Retina (tissue), 1 donor: ENCODE data around the gene MAFG.
A peak's percentile ranks its signal among the peaks of the same experiment; 100 is the strongest.

Experiments used
- DNase-seq: peaks from one replicate; pipeline ENCODE4 v3.0.0-alpha.2; 2016

Gene MAFG

DNA sequence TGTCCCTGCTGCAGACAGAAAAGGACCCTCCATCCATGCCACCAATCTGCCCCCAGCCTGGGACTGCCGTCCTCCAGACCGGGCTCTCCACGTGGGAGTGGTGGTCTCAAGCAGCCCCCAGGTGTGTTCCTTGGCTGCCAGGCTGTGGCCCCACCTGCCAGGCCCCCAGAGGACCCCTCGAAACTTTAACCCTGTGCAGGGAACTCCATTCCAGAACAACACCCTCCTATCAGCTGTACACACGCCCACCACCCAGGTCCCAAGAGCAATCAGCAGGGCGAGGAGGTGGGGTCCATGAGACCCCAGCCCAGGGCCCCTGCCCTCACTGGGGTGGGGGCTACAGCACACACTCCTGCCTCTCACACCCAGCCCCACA, 8.2 kb upstream of the MAFG start:
- DNase-seq: no peak

DNA sequence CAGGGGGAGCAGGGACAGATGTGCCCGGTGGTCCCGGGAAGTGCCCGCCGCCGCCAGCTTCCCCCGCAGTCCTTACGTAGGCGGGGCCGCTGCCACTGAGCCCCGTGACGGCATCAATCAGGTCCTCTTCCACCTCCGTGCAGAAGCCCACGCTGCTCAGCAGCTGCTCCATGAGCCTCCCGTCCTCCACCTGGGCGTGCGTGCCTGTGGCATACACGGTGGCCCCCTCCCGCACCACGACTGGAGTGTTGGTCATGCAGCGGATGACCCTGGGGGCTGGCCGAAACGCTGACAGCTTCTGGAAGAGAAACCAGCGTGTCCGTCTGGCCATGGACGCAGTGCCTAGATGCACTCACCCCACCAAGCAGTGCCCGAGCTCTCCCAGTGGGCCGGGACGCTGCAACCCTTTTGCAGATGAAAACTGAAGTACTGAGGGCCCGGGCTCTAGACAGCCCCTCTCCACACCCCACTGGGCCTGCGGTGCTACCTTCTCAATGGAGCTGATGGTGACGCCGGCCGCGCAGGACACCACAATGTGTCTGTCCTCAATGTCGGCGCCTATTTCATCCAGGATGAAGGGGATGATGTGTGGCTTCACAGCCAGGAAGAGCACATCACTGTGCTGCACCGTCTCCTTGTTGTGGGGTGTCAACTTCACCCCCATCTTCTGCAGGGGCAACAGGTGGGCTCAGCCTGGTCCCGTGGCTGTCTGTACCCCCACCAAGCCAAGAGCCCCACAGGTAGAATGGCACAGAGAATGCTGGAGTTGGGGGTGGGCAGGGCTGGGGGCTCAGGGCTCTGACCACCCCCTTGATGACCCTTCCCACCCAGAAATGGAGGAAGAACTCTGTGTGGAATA, 7.5 kb upstream of the MAFG start:
- no peak for DNase-seq

DNA sequence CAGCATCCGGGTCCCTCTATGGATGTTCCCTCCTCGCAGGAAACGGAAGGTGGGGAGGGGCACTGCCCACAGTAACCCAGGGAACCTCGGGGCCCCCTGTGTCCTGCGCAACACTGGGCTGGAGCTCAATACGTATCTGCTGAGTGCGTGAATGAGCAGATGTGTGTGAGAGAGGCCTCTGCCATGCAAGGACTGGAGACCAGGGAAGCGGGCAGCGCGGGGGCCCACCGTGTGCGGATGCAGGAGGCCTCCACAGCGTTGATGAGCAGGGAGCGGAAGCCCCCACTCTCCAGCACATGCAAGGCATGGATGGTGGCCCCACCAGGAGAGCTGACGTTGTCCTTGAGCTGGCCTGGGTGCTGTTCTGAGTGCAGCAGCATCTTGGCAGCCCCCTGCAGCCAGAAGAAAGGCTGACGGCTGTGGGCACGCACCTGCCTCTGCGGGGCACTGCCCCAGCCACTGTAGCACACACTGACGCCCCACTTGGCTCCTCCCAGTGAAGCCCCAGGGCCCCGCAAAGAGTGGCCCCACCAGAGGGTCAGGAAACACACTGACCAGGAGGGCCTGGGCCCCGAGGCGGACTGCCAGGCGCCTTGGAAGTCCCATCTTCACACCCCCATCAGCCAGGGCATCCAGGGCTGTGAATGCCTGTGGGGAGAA, 6.7 kb upstream of the MAFG start:
- DNase-seq: no peak

DNA sequence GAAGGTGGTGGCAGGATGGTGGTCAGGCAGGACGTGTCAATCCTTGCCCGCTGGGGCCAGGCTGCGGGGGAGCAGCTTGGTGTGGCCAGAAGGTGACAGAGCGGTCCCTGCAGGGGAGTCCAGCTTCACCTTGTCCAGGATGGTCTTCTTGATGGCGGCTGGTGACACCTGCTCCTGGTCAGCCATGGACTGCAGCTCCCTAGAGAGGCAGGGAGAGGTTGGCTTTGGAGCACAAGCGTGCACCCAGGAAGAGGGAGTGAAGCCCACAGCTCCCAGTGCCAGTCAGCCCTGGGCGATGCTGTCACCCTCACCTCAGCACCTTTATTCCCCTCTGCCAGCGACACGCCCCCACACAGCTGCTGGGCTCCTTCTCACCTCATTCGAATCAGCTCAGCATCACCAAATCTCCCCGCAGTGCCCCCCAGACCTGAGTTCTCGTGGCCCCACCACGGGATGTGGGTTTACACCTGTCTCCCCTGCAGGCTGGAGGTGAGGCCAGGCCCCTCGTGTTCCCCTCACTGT, 5.7 kb upstream of the MAFG start:
- no peak for DNase-seq

DNA sequence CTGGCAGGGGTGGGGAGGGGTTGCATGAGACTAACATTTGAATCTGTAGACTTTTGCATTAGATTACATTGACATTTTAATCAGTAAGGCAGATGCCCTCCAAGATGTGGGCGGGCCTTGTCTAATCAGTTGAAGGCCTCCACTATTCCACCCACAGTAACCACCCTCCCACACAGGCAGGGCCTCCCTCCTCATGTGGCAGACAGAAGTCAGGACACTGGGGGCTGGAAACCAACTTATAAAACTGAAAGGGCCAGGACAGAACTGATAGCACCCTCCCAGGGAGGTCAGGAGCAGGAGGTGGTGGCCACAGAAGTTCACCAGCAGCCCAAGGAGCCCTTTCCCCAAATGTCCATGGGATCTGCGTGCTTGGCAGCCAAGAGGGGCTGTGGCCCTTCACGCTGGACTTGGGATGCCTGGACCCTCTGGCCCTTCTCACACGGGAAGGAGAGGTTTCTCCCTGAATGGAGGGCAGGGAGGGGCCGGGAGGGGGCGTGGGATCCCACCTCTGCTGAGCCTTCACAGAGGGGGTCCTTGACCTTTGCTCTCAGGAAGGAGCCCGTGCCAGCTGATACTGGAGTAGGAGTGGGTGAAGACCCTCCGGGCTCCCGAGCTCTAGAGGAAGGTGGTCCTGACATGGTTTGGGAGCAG, 4.9 kb upstream of the MAFG start:
- no peak for DNase-seq

DNA sequence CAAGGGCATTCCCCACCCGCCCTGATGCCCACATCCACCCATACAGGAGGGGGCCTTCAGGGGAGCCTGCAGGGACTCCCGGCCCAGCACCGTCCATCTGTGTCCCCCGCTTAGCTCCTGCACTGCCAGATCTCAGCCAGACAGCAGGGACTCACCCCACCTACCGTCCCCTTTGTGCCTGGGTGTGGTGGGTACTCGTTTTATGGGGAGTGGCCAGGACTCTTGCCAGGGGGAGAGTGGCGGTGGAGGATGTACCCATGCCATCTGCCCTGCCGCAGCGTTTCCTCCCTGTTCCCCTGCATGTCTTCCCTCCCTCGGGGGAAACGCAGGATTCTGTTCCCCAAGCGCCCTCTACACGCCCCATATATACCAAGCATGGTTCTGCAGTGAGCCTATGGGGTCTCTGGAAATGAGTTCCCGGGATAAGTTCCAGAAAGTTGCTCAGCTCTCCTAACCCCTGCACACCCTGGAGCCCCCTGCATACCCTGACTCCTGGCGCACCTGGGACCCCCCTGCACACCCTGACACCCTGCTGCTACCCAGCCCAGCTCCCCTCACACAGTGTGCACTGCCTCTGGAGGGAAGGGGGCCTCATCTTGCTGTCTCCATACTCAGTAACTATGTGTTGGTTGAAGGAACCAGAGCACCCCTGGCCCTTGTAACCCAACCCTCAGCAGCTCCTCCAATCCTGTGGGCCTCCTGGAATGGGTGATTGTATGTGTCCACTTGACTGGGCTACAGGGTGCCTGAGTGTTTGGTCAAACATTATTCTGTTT, 4.2 kb upstream of the MAFG start:
- no peak for DNase-seq

DNA sequence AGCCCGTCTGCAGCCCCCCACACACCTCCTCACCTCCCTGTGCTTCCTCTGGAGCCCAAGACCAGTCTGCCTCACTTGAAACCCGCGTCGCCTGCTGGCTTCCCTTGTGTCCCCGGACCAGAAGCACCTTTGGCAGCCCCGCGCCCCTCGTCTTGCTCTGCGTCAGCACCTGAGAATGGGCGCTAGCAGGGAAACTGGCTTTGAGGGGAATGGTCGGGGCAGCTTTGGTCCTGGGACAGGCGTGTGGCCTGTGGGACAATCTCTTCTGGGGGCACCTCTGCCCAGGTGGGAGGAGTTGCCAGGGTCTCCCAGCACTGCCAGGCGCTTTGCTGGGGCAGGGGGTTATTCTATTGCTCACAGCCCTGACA, 3.6 kb upstream of the MAFG start:
- DNase-seq: no peak

DNA sequence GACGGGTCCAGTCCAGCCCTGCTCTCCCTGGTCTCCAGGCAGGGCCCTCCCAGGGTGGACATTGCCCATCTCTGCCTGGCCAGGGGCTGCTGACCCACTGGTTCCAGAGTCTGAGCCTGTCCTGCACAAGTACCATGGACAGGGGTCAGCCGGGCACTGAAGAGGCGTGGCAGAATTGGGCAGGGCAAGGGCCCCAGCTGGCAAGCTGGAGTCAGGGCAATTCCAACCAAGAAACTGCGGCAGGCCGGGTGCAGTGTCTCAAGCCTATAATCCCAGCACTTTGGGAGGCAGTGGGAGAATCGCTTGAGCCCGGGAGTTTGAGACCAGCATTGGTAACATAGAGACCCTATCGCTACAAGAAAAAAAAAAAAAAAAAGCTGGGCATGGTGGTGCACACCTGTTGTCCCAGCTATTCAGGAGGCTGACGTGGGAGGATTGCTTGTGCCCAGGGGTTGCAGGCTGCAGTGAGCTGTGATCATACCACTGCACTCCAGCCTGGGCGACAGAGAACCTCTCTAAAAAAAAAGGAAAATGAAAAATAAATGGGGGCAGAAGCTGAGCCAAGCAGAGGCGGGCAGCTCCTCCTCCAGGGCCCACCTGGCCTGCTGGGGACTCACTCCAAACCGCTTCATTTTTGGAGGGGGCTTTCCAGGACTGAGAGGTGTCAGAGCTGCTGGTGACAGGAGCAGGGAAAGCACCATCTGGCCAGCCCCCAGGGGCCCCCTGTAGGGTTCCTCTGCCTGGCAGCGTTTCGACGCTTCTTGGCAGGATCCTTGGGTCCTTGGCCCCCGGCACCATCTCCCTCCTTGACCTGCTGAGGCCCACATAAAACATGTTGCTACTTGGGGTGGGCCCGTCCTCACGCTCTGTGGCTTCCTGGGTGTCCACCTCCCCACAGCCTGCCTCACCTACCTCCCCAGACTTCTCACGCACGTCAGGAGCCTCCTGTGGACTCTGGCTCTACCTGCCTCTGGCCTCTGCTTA, 2.9 kb upstream of the MAFG start:
- no peak for DNase-seq

DNA sequence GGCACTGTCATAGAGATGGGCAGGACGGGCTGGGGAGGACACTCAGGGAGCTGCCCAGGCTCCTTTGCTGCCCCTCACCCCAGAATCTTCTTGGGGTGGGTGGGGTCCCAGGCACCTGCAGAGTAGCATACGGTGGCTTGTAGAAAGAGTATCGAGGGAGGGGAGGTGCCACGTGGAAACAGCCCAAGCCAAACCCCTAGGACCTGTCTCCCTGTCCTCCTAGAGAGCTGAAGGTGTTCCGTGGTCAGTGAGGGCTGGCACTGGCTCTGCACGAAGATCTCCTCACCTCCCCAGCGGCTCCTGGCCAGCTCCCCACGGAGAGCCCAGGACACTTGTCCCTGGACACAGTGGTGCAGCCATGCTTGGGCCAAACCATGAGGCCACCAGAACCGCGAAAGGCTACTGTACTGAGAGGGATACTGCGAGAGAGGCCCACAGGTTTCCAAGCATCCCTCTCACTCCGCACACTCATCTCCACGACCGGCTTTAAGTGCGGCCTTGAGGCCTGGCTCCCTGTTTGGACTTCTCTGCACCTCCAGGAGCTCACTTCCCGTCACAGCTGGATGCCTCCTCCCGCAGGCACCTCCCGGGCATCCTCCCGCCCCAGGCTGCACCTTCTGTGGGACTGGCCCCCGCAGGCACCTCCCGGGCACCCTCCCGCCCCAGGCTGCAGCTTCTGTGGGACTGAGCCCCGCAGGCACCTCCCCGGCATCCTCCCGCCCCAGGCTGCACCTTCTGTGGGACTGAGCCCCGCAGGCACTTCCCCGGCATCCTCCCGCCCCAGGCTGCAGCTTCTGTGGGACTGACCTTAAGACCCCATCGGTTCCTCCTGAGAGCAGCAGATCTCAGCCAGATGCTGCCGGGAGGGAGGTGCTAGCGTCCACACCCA, 2.0 kb upstream of the MAFG start:
- DNase-seq: no peak

DNA sequence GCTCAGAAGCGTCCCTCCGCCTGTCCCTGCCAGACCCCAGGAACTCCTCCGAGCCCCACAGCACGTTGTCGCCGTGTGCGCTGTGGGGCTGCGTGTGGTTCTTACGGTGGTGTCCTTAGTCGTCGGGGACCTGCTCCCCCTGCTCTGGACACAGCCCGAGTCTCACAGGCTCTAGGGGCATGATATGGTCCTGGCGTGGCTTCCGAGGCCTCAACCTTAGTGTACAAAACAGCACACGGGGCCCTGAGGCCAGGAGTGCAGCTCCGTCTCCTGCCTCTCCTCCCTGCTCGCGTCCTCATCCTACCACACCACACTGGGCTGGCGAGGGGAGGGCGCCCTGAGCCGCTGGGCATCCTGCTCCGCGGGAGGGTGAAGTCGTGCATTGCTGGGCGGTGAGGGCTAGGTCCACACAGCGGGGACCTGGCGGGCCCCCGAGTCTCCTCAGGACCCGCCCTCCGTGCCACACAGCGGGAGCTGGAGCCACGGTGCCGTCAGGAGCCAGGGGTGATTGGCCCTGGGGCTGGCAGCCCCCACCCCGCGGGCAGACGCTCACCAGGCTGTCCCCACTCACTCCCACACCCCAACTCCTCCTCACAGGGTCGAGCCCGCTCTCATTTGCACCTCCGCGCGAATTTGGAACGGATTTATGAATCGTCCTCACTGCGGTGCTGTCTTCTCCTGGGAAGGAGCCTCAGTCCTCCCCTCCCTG, 1.2 kb upstream of the MAFG start:
- peak; percentile 58 for DNase-seq

DNA sequence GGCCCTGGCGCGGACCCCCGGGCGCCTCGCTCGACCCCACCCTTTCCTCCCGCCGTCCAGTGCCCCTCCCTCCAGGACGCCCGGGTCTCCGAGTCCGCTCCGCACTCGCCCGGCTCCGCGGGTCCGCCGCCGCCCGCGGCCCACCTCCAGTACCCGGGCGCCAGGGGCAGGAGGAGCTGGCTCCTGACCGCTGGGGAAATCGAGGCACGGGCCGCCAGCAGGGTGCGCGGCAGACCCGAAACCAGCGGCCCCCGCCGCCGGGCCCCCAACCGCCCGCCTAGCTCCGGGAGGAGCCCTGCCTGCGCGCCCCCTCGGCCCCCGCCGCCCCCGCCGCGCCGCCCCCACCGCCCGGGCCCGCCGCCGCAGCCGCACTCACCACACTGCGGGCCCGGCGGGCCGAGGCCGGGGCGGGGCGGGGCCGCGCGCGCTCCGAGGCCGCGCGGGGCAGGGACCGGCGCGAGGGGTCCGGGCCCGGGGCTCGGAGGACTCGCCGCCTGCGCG, 333 bp downstream of the MAFG start:
- no peak for DNase-seq

DNA sequence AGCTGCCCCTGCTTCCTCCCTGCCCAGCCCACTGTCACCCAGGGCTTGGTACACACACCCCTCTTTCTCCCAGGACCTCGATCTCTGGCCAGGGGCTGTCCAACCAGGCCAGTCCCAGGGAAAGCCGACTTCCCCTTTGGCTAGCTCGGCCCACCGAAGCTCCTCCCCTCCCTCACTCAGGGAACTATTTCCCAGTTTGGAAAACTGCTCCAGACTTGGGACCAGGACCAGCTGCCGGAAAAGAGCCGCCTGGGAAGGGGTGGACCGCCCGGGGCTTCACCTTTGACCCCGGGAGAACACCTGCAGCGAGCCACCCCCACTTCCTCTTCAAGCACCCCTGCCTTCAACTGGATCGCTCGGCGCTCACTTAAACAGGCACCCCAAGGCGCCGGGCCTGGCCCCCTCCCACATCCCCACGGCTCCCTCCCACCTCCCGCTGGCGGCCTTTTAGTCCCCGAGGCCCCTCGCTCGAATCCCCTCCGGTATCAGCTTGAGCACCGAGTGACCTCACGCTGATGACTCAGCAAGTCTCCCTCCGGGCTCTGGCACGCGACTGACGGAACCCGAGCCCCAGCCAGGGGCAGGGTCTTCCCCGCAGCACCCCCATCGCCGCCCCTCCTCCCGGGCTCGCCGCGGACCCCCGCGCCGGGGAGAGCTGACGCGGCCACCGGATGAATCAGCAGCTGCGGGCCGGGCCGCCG, 934 bp downstream of the MAFG start:
- peak; percentile 39 for DNase-seq

DNA sequence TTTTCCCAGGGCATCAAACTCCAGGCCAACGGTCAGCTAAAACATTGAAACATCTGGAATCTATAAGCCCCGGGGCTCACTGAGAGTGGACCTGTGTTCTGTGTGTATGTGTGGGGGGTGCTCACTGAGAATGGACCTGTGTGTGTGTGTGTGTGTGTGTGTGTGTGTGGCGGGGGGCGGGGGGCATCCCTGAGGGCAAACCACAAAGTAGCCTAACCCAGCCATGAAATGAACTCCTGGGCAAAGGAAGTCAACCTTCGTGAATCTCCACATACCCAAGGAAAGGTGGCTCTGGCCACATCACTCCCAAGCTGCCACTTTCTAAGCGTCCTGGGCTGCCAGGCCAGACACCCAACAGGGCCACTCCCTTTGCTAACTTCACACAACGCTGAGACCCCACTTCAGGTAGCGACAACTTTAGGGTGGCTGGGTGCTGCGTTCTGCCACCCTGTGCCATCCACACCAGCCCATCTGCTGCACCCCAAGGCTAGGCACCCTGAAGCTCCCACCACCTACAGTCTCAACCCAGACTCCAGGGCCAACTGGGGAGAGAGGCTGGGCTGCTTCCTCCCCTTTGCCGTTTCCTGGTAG, 1.6 kb downstream of the MAFG start:
- no peak for DNase-seq

DNA sequence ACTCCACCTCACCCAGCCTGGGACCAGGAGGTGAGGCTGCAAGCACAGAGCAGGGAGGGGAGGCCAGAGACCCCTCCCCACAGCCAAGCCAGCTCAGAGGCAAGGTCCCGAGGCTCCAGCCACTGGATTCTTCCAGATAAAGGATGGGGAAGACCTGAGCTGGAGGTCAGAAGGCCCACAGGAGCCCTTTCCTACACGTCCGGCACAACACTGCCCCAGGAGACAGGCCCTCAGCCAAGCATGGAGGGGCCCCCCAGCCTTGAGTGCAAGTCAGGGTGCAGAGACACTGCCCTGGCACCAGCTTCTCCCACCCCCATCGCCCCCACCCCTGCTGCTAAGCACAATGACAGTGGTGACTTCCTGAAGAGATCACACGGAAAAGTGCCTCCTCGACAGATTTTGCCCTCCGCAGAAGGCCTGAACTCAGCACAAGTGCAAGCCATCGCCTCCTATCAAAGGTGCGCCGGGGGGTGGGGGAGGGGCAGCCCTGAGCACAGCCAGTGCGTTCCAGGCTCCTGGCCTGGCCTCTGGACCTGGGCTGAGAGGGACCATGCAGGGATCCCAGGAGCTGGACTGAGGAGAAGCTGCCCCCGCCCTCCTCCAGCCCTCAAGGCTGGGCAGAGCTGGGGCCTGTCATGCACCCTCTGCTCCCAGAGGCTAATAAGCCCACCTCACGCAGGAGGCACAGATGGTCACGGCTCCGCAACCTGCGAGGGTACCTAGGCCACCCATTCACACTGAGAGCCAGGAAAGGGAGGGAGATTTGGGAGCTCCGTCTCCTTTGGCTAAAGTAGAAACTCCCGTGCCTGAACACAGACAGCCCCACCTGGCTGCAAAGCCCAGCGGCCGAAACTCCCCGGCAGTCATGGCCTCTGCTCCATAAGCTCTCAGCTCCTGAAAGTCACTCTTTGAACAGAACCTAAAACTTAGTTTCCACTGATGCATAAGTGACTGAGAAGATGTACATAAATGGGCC, 2.7 kb downstream of the MAFG start:
- no peak for DNase-seq

DNA sequence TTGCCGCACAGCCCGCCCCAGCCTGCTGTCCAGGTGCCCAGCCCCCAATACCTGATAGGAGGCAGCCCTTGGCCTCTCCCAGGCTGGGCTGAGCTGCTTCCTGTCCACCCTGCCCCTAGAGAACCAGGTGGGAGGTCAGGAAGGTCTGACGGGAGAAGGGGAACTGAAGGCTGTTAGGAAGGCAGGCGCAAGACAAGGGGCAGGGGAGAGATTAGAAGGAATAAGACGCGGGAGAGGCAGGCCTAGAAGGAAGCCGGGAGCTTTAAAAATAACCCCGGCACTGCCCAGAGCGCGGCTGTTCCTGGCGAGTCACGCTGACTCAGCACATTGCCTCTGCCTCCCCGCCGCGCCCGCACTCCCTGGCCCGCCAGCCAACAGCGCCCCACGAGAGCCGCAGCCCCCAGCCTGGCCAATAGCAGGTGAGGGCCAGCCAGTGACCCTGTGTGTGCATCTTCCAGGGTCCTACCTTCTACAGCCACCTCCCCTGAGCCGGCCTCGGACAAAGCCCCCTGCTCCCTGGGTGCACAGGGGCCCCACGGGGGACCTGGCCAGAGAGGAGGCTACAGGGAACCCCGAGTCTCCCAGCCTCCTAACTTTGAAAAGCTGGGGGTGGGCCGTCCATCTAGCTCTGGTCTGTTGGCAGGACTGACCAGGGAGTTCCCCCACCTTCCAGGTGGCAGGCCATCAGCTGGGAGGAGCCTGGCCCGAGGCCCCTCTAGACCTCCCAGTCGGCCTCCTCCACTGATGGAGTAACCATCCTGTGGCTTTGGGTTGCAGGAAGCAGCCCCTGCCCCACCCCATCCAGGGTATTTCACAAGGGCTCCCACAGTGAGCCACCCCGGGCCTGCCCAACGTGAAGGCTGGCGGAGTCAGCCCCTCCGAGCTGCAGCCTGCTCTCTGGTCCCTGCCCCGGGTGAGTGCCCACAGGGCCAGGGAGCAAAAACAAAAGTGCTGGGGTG, 4.0 kb downstream of the MAFG start:
- peak; percentile 53 for DNase-seq

DNA sequence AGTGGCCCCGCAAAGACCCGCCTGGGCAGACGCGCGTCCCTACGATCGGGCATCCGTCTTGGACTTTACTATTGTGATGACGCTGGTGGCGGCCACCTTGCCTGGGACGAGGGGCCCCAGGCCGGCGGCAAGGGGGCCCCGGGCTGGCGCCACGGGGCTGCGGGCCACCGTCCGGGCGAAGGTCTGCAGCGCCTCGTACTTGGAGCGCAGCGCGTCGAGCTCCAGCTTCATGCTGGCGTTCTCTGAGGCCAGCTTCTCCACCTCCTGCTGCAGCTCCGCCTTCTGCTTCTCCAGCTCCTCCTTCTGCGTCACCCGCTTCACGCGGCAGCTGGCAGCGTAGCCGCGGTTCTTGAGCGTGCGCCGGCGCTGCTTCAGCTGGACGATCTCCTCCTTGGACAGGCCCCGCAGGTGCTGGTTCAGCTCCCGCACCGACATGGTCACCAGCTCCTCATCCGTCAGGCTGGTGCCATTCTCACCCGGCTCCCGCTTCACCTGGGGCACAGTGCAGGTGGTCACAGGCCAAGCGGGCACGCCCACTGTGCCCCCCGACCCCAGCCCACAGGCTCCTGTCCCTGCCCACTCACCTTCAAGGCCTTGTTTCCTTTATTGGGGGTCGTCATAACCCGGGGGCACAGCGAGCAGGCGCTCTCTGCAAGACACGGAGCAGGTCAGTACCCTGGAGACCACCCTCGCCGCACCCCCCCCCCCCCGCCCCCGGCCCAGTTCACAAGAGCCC, 4.8 kb downstream of the MAFG start:
- no peak for DNase-seq
